IPS-18c (cell line): ENCODE data around the gene UGT1A10.
"Not testable (repeated sequence)": the region's sequence is repeated elsewhere in the genome, so short reads cannot be mapped to it uniquely, and the experiment has no call there.

Source experiments
- H3K4me3 ChIP-seq: 2 replicates; pipeline ENCODE4 v1.7.0; 2013; ENCODE audit warnings: low read depth, mild to moderate bottlenecking, low read length, moderate library complexity; ENCODE audit not compliant: insufficient read depth
- H3K9me3 ChIP-seq: one replicate; pipeline ENCODE4 v1.6.1; 2013; ENCODE audit warnings: mild to moderate bottlenecking, low read length, moderate library complexity; ENCODE audit not compliant: control insufficient read depth, insufficient read depth

The UGT1A10 gene

GRCh38 chr2:233681521-233682099, 45.4 kb downstream of the UGT1A10 start, which contains the start of gene UGT1A7:
TSS of gene UGT1A7 (plus strand) at chr2:233681901. CDS start at chr2:233681938, 37 bp downstream.
- Histone ChIP-seq H3K9me3 (no peaks in the 10 kb centered on the region), H3K4me3 (no peak within 1 kb of the TSS)

- Histone ChIP-seq H3K9me3 (no peaks in the 10 kb centered on the region), H3K4me3 (no peak overlapping the region)
These were observed 48.4 kb downstream of the UGT1A10 start for GRCh38 chr2:233684640-233685039.

- Histone ChIP-seq H3K4me3 (no peak overlapping the region), H3K9me3 (no peaks in the 10 kb centered on the region)
These were observed 50.7 kb downstream of the UGT1A10 start for GRCh38 chr2:233686928-233687327.

- H3K4me3 ChIP-seq: no peak overlapping the region
These were observed 52.1 kb downstream of the UGT1A10 start for GRCh38 chr2:233688341-233688740.

GRCh38 chr2:233689031-233689430, 52.8 kb downstream of the UGT1A10 start:
- H3K4me3 ChIP-seq: no peak overlapping the region
- peaks cover 2% of the 10 kb centered on the region for H3K9me3 ChIP-seq

More at GRCh38 chr2:233688341-233688740, 52.1 kb downstream of the UGT1A10 start:
- H3K9me3 ChIP-seq: peaks cover 2% of the 10 kb centered on the region

GRCh38 chr2:233689501-233689900, 53.3 kb downstream of the UGT1A10 start:
- Histone ChIP-seq H3K4me3 (no peak overlapping the region), H3K9me3 (peaks cover 2% of the 10 kb centered on the region)

- Histone ChIP-seq H3K4me3 (no peak overlapping the region), H3K9me3 (peaks cover 2% of the 10 kb centered on the region)
These were observed 54.2 kb downstream of the UGT1A10 start for GRCh38 chr2:233690444-233690843.

- H3K9me3 ChIP-seq: peaks cover 2% of the 10 kb centered on the region
- H3K4me3 ChIP-seq: no peak overlapping the region
These were observed 55.5 kb downstream of the UGT1A10 start for GRCh38 chr2:233691443-233692433.

- peaks cover 2% of the 10 kb centered on the region for H3K9me3 ChIP-seq
- H3K4me3 ChIP-seq: no peak within 1 kb of the TSS
These were observed 56.4 kb downstream of the UGT1A10 start, which contains the start of gene UGT1A6 for GRCh38 chr2:233692648-233693047. TSS of gene UGT1A6 (plus strand) at chr2:233692890. CDS start at chr2:233693005, 115 bp downstream.

- no peak overlapping the region for H3K4me3 ChIP-seq
- H3K9me3 ChIP-seq: peaks cover 2% of the 10 kb centered on the region
These were observed 57.7 kb downstream of the UGT1A10 start for GRCh38 chr2:233693963-233694362.

- Histone ChIP-seq H3K4me3 (no peak overlapping the region), H3K9me3 (no peaks in the 10 kb centered on the region)
These were observed 62.5 kb downstream of the UGT1A10 start for GRCh38 chr2:233698740-233699139.

GRCh38 chr2:233699424-233700027, 63.3 kb downstream of the UGT1A10 start:
- no peaks in the 10 kb centered on the region for H3K9me3 ChIP-seq

GRCh38 chr2:233700028-233700635, 63.9 kb downstream of the UGT1A10 start:
- Histone ChIP-seq H3K9me3 (no peaks in the 10 kb centered on the region), H3K4me3 (no peak overlapping the region)

More at GRCh38 chr2:233699424-233700027, 63.3 kb downstream of the UGT1A10 start:
- no peak overlapping the region for H3K4me3 ChIP-seq

GRCh38 chr2:233700842-233701241, 64.6 kb downstream of the UGT1A10 start:
- H3K9me3 ChIP-seq: not testable (repeated sequence)

GRCh38 chr2:233702238-233702637, 66.0 kb downstream of the UGT1A10 start:
- H3K9me3 ChIP-seq: no peaks in the 10 kb centered on the region
- no peak overlapping the region for H3K4me3 ChIP-seq

More at GRCh38 chr2:233700842-233701241, 64.6 kb downstream of the UGT1A10 start:
- H3K4me3 ChIP-seq: not testable (repeated sequence)

- Histone ChIP-seq H3K4me3 (no peak overlapping the region), H3K9me3 (no peaks in the 10 kb centered on the region)
These were observed 69.8 kb downstream of the UGT1A10 start for GRCh38 chr2:233705911-233706506.

GRCh38 chr2:233706720-233707119, 70.5 kb downstream of the UGT1A10 start:
- H3K4me3 ChIP-seq: no peak overlapping the region

More at GRCh38 chr2:233706720-233707119, 70.5 kb downstream of the UGT1A10 start:
- H3K9me3 ChIP-seq: no peaks in the 10 kb centered on the region
